Stimulated activated CD8-positive, alpha-beta memory T cell treated with anti-CD3 and anti-CD28 coated beads, Interleukin-7, amount 100 ng/mL, for 24 hours (primary cell): ENCODE measurements around the gene IQGAP3.
A peak's percentile ranks its signal among the peaks of the same experiment; 100 is the strongest.
"Not testable (repeated sequence)": the region's sequence is repeated elsewhere in the genome, so short reads cannot be mapped to it uniquely, and the experiment has no call there.

Source experiments
- DNase-seq: peaks from one replicate; pipeline ENCODE4 v3.0.0-alpha.2; 2020; ENCODE audit warnings: low read depth

IQGAP3 gene

GRCh38 chr1:156571919-156572662 lies at the start of gene IQGAP3:
Gene IQGAP3 (minus strand): TSS chr1:156572565. CDS start chr1:156572529, 36 bp downstream.
- DNase-seq = no peak

- DNase-seq = no peak
Measured at GRCh38 chr1:156619582-156619955, 47.2 kb upstream of the IQGAP3 start.

- DNase-seq = no peak
Measured at GRCh38 chr1:156618853-156619581, 46.7 kb upstream of the IQGAP3 start, which contains the start of gene HAPLN2. Gene HAPLN2 (plus strand): TSS chr1:156619415. CDS start chr1:156623491, 4,076 bp downstream.

- DNase-seq = no peak
Measured at GRCh38 chr1:156616463-156616862, 44.1 kb upstream of the IQGAP3 start.

GRCh38 chr1:156615946-156616345 lies 43.6 kb upstream of the IQGAP3 start:
- no peak for DNase-seq

GRCh38 chr1:156612666-156613065 lies 40.3 kb upstream of the IQGAP3 start:
- no peak for DNase-seq

GRCh38 chr1:156610072-156610471 lies 37.7 kb upstream of the IQGAP3 start:
- DNase-seq = not testable (repeated sequence)

GRCh38 chr1:156608981-156609380 lies 36.6 kb upstream of the IQGAP3 start:
- DNase-seq = no peak

- DNase-seq = no peak
Measured at GRCh38 chr1:156608036-156608674, 35.8 kb upstream of the IQGAP3 start.

- DNase-seq = not testable (repeated sequence)
Measured at GRCh38 chr1:156607344-156607743, 35.0 kb upstream of the IQGAP3 start.

GRCh38 chr1:156602557-156602993 lies 30.2 kb upstream of the IQGAP3 start:
- DNase-seq = no peak

- DNase-seq = no peak
Measured at GRCh38 chr1:156601892-156602291, 29.5 kb upstream of the IQGAP3 start.

GRCh38 chr1:156601122-156601830 lies 28.9 kb upstream of the IQGAP3 start, which contains the start of gene GPATCH4:
Gene GPATCH4 (minus strand): TSS chr1:156601479.
- DNase-seq = peak; percentile 62

- DNase-seq = no peak
Measured at GRCh38 chr1:156600733-156601121, 28.4 kb upstream of the IQGAP3 start.

GRCh38 chr1:156599811-156600210 lies 27.4 kb upstream of the IQGAP3 start:
- DNase-seq = no peak

- DNase-seq = no peak
Measured at GRCh38 chr1:156598731-156599432, 26.5 kb upstream of the IQGAP3 start.

GRCh38 chr1:156598125-156598524 lies 25.8 kb upstream of the IQGAP3 start:
- DNase-seq = no peak

- no peak for DNase-seq
Measured at GRCh38 chr1:156596426-156596825, 24.1 kb upstream of the IQGAP3 start.

- DNase-seq = no peak
Measured at GRCh38 chr1:156595016-156595415, 22.7 kb upstream of the IQGAP3 start.

- no peak for DNase-seq
Measured at GRCh38 chr1:156594190-156594589, 21.8 kb upstream of the IQGAP3 start.

GRCh38 chr1:156593661-156593989 lies 21.3 kb upstream of the IQGAP3 start:
- DNase-seq = no peak
